HepG2 (cell line): ENCODE results near the gene SLC16A3. TPM values are rescaled to one million over a fixed set of nuclear protein-coding genes. Genes with fewer than 3 reads are reported as not detected.

Experiments used
- CENPX ChIP-seq: sonication (generic); formaldehyde crosslinking; IDR thresholded peaks from 2 replicates; pipeline ENCODE4 v1.9.0; 2021; ENCODE audit warnings: mild to moderate bottlenecking, missing genetic modification reagents, moderate library complexity
- FOXM1 ChIP-seq: sonication (generic); formaldehyde crosslinking; IDR thresholded peaks from 2 replicates; pipeline ENCODE4 v1.5.0; 2020; ENCODE audit warnings: missing genetic modification reagents
- HOXA5 ChIP-seq: sonication (generic); formaldehyde crosslinking; IDR thresholded peaks from 2 replicates; pipeline ENCODE4 v1.4.0; 2020; ENCODE audit warnings: missing genetic modification reagents
- MED1 ChIP-seq: sonication (generic); formaldehyde crosslinking; IDR thresholded peaks from 2 replicates; pipeline ENCODE4 v1.4.0; 2020; ENCODE audit warnings: missing genetic modification reagents
- NCOA5 ChIP-seq: sonication (generic); formaldehyde crosslinking; IDR thresholded peaks from 2 replicates; pipeline ENCODE4 v1.4.0; 2020; ENCODE audit warnings: missing genetic modification reagents
- NFRKB ChIP-seq: fragments of 450-650 bp; IDR thresholded peaks from 2 replicates; pipeline ENCODE4 v1.6.1; 2017
- NR1H2 ChIP-seq: sonication (generic); formaldehyde crosslinking; IDR thresholded peaks from 2 replicates; pipeline ENCODE4 v1.8.1; 2022; ENCODE audit warnings: low read depth, missing genetic modification reagents, borderline replicate concordance
- ONECUT2 ChIP-seq: sonication (generic); formaldehyde crosslinking; IDR thresholded peaks from 2 replicates; pipeline ENCODE4 v1.4.0; 2020; ENCODE audit warnings: missing genetic modification reagents
- ZNF124 ChIP-seq: sonication (generic); formaldehyde crosslinking; IDR thresholded peaks from 2 replicates; pipeline ENCODE4 v1.4.0; 2020; ENCODE audit warnings: missing genetic modification reagents
- ZNF180 ChIP-seq: sonication (generic); formaldehyde crosslinking; IDR thresholded peaks from 2 replicates; pipeline ENCODE4 v1.4.0; 2020; ENCODE audit warnings: low read depth, missing genetic modification reagents, borderline replicate concordance
- ZNF232 ChIP-seq: sonication (generic); formaldehyde crosslinking; IDR thresholded peaks from 2 replicates; pipeline ENCODE4 v1.4.0; 2020; ENCODE audit warnings: missing genetic modification reagents, borderline replicate concordance
- ZNF343 ChIP-seq: sonication (generic); formaldehyde crosslinking; IDR thresholded peaks from 2 replicates; pipeline ENCODE4 v1.4.0; 2020; ENCODE audit warnings: mild to moderate bottlenecking, missing genetic modification reagents
- ZNF430 ChIP-seq: sonication (generic); formaldehyde crosslinking; IDR thresholded peaks from 2 replicates; pipeline ENCODE4 v1.9.0; 2021; ENCODE audit warnings: mild to moderate bottlenecking, missing genetic modification reagents
- ZNF496 ChIP-seq: sonication (generic); formaldehyde crosslinking; IDR thresholded peaks from 2 replicates; pipeline ENCODE4 v1.8.1; 2023; ENCODE audit warnings: mild to moderate bottlenecking, moderate library complexity, missing genetic modification reagents; ENCODE audit not compliant: insufficient replicate concordance
- ZNF552 ChIP-seq: sonication (generic); formaldehyde crosslinking; IDR thresholded peaks from 2 replicates; pipeline ENCODE4 v1.9.0; 2022; ENCODE audit warnings: missing genetic modification reagents, mild to moderate bottlenecking, borderline replicate concordance
- ZNF703 ChIP-seq: sonication (generic); formaldehyde crosslinking; IDR thresholded peaks from 2 replicates; pipeline ENCODE4 v1.5.1; 2020; ENCODE audit warnings: missing genetic modification reagents, mild to moderate bottlenecking, moderate library complexity, borderline replicate concordance
- polyA plus RNA-seq, 8 experiments: library from polyadenylated mRNA; depleted of rRNA in 3 of 8; stranded (reverse) in 7 of 8; unstranded in 1 of 8; fragments of >200 nt; fragmentation: Illumina TruSeq in 4 of 8; extraction: Trizol in 4 of 8; gene quantifications; 2 replicates each; pipeline versions ENCODE4 v1.2.1 to v1.2.3, GENCODE V29; 2011 to 2016; ENCODE audit warnings: low read depth in 4 of 8, missing spikeins in 1 of 8, mixed read lengths in 1 of 8; ENCODE audit not compliant: insufficient read depth in 1 of 8
- total RNA-seq, 5 experiments: library from RNA; depleted of rRNA; stranded (reverse); fragments of >200 nt; fragmentation: Illumina TruSeq; extraction: Trizol; gene quantifications; 2 replicates each; pipeline ENCODE4 v1.2.3, GENCODE V29; 2016; ENCODE audit warnings: low read depth in 1 of 5
- TF ChIP-seq, protein P1 (sequence below): sonication (generic); formaldehyde crosslinking; IDR thresholded peaks from 2 replicates; pipeline ENCODE4 v1.4.0; 2020; ENCODE audit warnings: mild to moderate bottlenecking, low read depth, missing genetic modification reagents
- TF ChIP-seq, protein P2 (sequence below): sonication (generic); formaldehyde crosslinking; IDR thresholded peaks from 2 replicates; pipeline ENCODE4 v1.9.0; 2022; ENCODE audit warnings: low read depth, missing genetic modification reagents
- TF ChIP-seq, protein P3 (sequence below): sonication (generic); formaldehyde crosslinking; IDR thresholded peaks from 2 replicates; pipeline ENCODE4 v1.4.0; 2020; ENCODE audit warnings: mild to moderate bottlenecking, missing genetic modification reagents, borderline replicate concordance
- TF ChIP-seq, protein P4 (sequence below): sonication (generic); formaldehyde crosslinking; IDR thresholded peaks from 2 replicates; pipeline ENCODE4 v1.4.0; 2020; ENCODE audit warnings: missing genetic modification reagents, mild to moderate bottlenecking, borderline replicate concordance
- TF ChIP-seq, protein P5 (sequence below): fragments of 450-650 bp; IDR thresholded peaks from 2 replicates; pipeline ENCODE4 v1.6.1; 2017

The SLC16A3 gene
- total and polyA plus RNA-seq, 2 of the 13 experiments (the other 11 are each of a cell fraction or from before 2014, with no cell fraction given), result 242 to 349 TPM

DNA sequence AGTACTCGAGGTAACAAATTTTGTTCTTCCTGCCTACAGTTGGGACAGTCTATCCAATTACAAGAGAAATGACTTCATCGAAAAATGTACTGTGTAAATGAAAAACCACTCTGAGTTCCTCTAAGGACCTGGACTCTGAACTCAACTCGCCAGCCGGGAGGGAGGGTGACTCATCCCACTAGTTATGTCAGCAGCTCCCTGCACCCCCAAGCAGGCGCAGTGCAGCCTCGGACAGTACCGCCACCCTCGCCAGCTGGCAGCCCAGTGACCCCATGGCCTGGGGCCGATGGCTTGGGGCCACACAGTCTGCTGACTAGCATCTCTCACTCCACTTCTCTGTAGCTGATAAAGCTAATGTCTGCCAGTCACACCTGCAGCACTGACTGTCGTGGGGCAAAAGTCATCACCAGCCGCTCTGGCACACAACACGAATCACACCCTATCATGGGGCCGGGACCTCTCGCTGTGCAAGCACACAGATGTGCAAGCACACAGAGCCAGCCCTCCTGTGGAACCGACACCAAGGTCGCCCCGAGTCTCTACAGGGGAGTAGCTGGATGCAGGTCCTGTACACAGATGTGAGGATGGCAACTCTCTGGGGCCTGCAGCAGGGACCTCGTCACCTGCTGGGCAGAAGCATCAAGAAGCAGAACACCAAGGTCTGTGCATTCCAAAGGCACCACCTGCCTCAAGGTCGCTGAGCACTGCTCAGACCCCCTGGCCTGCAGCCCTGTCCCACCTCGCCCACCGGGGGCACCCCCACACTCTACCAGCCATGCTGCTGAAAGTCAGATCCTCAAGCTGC, 38.9 kb downstream of the SLC16A3 start (continued):
- TF ChIP-seq NR1H2 (CRISPR knock-in tag), result no peak
- peak; percentile 92 for TF ChIP-seq ZNF124 (CRISPR knock-in tag)
- no peak for TF ChIP-seq NFRKB
- TF ChIP-seq ZNF703 (CRISPR knock-in tag), result 0 out of 2 replicates have a peak, but pooled peaks have one; percentile 78
- TF ChIP-seq, protein P1, sequence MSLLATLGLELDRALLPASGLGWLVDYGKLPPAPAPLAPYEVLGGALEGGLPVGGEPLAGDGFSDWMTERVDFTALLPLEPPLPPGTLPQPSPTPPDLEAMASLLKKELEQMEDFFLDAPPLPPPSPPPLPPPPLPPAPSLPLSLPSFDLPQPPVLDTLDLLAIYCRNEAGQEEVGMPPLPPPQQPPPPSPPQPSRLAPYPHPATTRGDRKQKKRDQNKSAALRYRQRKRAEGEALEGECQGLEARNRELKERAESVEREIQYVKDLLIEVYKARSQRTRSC (CRISPR knock-in tag), result no peak
- 0 out of 2 replicates have a peak, but pooled peaks have one; percentile 42 for TF ChIP-seq ONECUT2
- TF ChIP-seq MED1 (CRISPR knock-in tag), result peak; percentile 97
- TF ChIP-seq, protein P2, sequence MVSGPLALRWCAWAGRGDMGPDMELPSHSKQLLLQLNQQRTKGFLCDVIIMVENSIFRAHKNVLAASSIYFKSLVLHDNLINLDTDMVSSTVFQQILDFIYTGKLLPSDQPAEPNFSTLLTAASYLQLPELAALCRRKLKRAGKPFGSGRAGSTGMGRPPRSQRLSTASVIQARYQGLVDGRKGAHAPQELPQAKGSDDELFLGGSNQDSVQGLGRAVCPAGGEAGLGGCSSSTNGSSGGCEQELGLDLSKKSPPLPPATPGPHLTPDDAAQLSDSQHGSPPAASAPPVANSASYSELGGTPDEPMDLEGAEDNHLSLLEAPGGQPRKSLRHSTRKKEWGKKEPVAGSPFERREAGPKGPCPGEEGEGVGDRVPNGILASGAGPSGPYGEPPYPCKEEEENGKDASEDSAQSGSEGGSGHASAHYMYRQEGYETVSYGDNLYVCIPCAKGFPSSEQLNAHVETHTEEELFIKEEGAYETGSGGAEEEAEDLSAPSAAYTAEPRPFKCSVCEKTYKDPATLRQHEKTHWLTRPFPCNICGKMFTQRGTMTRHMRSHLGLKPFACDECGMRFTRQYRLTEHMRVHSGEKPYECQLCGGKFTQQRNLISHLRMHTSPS (CRISPR knock-in tag), result peak; percentile 95
- 0 out of 2 replicates have a peak, but pooled peaks have one; percentile 48 for TF ChIP-seq ZNF343
- no peak for TF ChIP-seq NCOA5 (CRISPR knock-in tag)
- TF ChIP-seq, protein P3, sequence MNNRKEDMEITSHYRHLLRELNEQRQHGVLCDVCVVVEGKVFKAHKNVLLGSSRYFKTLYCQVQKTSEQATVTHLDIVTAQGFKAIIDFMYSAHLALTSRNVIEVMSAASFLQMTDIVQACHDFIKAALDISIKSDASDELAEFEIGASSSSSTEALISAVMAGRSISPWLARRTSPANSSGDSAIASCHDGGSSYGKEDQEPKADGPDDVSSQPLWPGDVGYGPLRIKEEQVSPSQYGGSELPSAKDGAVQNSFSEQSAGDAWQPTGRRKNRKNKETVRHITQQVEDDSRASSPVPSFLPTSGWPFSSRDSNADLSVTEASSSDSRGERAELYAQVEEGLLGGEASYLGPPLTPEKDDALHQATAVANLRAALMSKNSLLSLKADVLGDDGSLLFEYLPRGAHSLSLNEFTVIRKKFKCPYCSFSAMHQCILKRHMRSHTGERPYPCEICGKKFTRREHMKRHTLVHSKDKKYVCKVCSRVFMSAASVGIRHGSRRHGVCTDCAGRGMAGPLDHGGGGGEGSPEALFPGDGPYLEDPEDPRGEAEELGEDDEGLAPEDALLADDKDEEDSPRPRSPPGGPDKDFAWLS (CRISPR knock-in tag), result peak; percentile 92; the same call in 1 of the 2 replicates
- peak; percentile 17; the same call in 1 of the 2 replicates for TF ChIP-seq ZNF552 (CRISPR knock-in tag)
- TF ChIP-seq ZNF180 (CRISPR knock-in tag), result no peak
- TF ChIP-seq ZNF430 (CRISPR knock-in tag), result peak; percentile 93
- TF ChIP-seq FOXM1 (CRISPR knock-in tag), result no peak; the same call in 1 of the 2 replicates
- TF ChIP-seq, protein P4, sequence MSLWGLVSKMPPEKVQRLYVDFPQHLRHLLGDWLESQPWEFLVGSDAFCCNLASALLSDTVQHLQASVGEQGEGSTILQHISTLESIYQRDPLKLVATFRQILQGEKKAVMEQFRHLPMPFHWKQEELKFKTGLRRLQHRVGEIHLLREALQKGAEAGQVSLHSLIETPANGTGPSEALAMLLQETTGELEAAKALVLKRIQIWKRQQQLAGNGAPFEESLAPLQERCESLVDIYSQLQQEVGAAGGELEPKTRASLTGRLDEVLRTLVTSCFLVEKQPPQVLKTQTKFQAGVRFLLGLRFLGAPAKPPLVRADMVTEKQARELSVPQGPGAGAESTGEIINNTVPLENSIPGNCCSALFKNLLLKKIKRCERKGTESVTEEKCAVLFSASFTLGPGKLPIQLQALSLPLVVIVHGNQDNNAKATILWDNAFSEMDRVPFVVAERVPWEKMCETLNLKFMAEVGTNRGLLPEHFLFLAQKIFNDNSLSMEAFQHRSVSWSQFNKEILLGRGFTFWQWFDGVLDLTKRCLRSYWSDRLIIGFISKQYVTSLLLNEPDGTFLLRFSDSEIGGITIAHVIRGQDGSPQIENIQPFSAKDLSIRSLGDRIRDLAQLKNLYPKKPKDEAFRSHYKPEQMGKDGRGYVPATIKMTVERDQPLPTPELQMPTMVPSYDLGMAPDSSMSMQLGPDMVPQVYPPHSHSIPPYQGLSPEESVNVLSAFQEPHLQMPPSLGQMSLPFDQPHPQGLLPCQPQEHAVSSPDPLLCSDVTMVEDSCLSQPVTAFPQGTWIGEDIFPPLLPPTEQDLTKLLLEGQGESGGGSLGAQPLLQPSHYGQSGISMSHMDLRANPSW (CRISPR knock-in tag), result peak; percentile 31; the same call in 1 of the 2 replicates
- peak; percentile 84 for TF ChIP-seq HOXA5 (CRISPR knock-in tag)
- TF ChIP-seq, protein P5, sequence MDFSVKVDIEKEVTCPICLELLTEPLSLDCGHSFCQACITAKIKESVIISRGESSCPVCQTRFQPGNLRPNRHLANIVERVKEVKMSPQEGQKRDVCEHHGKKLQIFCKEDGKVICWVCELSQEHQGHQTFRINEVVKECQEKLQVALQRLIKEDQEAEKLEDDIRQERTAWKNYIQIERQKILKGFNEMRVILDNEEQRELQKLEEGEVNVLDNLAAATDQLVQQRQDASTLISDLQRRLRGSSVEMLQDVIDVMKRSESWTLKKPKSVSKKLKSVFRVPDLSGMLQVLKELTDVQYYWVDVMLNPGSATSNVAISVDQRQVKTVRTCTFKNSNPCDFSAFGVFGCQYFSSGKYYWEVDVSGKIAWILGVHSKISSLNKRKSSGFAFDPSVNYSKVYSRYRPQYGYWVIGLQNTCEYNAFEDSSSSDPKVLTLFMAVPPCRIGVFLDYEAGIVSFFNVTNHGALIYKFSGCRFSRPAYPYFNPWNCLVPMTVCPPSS, result no peak
- TF ChIP-seq CENPX, result no peak
- peak; percentile 89; the same call in 1 of the 2 replicates for TF ChIP-seq ZNF232 (CRISPR knock-in tag)
- TF ChIP-seq ZNF496 (CRISPR knock-in tag), result no peak
